ENCODE measurements around the gene ZNF710.

The ZNF710 gene

DNA sequence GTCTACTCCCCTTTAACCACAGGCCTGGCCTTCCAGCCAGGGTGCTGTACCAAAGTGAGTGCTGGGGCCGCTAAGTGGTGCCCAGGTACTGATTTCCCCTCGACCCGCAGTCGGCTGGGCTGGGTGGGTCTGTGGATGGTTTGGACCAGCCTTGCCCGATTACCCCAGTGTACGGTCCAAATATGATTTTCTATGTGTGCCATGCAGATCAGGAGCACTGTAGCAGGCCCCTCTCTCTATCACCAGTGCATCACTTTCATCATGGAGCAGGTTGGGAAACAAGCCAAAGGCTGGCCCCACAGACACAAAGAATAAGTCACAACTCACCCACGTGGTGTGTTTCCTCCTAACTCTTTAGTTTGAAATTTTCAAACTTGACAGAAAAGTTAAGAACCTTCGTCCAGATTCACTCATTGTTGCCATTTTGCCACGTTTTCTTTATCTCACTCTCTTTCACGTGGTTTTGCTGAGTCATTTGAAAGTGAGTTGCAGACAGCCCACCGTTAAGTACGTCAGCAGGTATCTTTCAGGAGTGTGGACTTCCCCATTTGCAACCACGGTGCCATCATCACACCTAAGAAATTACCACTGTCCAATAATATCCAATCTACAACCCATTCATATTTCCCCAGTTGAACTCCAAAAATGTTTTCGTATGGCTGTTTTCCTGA, 37.0 kb downstream of the ZNF710 start:
- DNase-seq (ENCODE audit: low read depth in 2 of 2): no peak

DNA sequence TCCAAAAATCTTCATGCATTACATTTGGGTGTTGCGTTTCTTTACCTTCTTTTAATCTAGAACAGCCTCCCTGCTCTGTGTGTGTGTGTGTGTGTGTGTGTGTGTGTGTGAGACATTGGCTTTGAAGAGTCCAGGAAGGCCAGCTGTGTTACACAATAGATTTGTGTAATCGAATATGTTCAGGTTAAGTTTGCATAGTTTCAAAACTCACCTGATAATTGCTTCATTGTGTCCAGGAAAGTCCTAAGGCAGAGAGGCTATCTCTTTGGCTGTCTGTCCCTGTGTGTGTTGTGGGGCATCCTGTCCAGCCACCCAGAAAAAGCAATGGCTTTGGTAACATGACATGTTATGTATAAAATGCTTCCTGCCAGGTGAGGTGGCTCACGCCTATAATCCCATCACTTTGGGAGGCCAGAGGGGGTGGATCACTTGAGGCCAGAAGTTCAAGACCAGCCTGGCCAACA, 37.5 kb downstream of the ZNF710 start:
- DNase-seq (ENCODE audit: low read depth in 2 of 2): no peak

DNA sequence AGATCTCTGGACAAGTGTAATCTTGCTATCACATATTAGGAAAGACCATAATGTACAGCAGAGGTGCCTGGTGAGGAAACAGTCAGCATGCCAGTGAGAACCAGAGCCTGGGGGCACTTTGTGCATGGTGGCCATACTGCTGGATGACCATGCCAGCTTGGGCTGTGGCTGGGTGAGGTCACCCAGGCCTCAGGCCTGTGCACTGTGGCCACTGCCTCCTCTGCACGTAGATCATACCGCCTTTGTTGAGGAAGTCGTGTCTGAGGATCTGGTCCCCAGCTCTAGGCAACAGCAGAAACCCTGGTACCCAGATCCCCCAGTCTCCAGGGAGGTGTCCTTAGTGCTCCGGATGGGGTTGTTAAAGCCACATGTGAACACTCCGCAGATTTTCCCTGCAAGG, 38.9 kb downstream of the ZNF710 start:
- no peak for DNase-seq (ENCODE audit: low read depth in 2 of 2)

DNA sequence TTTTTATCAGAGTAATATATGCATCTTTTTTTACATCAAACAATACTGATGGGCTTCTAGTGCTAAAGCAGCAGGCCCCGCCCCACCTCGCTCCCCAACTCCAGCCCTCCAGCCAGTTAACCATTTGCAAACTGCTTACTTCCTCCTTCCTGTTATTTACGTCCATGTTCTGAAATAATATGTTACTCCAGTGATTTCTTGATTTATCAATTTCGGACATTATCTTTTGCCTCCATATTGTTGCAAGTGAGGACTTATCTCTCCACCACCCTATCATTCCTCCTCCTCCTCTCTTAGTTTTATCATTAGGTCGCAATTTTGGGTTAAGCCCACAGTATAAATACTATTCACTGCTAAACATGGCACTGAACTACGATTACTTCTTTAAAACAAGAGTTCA, 39.5 kb downstream of the ZNF710 start:
- no peak for DNase-seq (ENCODE audit: low read depth in 2 of 2)

DNA sequence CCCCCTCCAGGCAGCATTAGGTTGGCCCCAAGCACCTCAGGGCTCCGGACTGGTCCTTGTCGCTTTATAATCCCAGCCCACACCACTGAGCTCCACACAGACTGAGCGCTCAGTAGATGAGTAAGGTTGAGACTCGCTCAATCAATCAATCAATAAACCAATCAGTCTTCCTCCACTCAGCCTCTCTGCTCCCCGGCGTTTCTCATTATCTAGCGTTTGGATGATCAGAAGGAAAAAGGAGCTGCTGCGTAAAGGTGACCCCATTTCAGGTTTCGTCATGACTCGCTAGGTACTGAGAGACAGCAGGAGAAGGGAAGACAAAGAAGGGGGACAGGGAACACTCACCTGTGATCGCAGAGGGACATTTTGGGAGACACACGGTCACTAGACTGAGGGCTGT, 41.2 kb downstream of the ZNF710 start:
- no peak for DNase-seq (ENCODE audit: low read depth in 2 of 2)

DNA sequence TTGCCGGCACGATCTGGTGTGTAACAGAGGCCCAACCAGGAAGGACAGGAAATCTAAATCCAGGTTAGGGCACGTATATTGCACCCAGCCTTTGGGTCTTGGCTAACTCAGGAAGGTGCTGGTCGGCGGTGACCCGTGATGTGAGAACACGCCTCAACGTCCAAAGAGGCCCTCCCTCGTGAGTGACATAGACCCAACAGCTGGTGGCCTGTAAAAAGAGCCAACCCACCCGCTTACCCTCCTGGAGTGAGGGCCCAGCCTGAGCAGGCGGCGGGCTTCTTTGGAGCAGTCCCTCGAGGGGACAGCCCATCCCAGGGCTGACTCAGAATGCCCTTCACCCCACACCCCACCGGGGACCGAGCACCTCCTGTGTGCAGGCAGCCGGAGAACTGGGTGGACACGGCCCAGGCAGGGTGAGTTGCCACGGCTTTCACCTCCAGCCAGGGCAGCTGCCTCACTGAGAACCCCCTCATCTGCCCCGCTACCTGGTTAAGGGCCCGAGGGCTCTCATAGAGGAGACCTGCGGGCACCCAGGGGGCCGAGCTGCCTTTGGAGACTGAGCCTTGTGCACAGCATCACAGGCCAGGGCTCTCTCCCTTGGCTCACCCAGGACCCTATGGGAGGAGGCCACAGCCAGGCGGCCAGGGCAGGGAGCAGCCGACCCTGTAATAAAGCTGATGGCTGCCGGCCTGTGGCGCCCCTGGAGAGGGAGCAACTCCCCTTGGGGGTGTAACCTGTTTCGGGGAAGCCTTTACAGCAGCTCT, 41.8 kb downstream of the ZNF710 start:
- no peak for DNase-seq (ENCODE audit: low read depth in 2 of 2)

DNA sequence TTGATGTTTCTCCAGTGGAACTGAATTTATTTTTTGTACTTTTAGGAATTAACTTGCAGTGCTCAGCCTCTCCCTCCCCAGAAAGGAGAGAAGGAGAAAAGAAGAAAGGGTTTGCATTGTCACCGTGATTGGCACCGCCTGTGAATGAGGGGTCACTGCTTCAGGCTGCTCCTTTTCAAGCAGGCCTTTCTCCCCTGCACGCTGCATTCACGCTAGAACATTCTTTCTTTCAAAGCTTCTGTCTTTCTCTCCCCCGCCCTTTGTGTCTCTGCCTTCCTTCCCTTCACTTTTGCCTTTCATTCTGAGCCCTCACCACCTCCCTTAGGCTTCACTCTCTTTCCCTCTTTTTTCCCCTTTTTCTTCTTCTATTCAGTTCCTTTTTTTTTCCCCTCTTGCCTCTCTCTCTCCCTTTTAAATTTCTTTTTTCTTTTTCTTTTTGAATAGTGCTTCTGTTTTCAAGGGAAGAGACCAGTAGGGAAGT, 42.4 kb downstream of the ZNF710 start:
- DNase-seq (ENCODE audit: low read depth in 2 of 2): no peak

DNA sequence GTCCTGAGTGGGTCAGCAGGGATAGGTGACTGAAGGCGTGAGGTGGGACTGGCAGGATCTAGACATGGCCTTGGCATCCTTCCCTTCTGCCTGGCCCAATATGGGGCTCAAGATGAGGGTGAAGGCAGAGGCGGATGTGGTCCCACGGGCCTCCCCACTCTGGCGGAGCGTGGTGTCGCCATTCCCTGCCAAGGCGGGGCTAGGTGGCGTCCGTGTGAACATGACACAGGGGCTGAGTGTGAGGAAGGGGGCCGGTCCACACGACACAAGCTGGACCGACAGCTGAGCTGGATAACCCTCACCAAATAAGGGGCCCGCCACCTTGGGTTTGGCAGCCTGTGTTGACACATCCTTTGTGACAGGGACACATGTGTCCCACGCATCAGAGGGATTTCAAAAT, 43.1 kb downstream of the ZNF710 start:
- no peak for DNase-seq (ENCODE audit: low read depth in 2 of 2)

DNA sequence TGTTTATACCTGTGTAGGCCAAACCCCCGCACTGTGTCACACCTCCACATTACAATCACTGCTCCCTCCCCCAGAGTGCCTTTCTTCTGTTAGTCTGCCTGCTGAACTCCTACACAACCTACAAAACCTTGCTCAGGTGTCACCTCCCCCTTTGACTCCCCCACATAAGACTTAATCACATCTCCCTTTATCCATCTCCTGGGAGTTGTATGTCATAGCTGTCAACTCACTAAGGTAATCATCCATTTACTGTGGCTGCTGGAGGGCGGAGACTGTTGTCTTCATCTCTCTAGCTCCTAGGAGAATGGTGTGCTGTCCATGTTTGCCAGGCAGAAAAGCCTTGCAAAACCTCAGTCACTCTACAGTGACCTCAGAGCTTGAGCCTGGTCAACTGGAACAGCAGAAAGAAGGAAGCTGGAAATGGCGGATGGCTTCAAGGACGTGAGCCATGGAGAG, 43.8 kb downstream of the ZNF710 start:
- no peak for DNase-seq (ENCODE audit: low read depth in 2 of 2)

DNA sequence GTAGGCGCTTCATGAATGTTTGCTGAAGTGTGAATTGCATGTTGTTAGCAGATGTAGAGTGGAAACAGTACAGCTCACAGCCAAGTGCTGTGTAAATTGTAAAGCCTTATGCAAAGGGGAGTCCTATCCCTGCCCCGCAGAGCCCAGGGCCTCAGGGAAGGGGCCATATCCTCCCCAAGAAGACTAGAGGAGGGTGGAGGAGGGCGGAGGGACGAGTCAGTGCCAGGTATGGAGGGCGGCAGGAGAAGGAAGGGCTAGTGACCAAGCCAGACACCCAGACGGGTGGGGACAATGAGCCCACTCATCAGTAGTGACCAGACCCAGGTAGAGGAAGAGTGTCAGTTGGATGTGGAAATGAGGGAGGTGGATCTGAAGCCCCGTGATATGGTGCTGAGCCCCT, 45.2 kb downstream of the ZNF710 start:
- DNase-seq (ENCODE audit: low read depth in 2 of 2): no peak

DNA sequence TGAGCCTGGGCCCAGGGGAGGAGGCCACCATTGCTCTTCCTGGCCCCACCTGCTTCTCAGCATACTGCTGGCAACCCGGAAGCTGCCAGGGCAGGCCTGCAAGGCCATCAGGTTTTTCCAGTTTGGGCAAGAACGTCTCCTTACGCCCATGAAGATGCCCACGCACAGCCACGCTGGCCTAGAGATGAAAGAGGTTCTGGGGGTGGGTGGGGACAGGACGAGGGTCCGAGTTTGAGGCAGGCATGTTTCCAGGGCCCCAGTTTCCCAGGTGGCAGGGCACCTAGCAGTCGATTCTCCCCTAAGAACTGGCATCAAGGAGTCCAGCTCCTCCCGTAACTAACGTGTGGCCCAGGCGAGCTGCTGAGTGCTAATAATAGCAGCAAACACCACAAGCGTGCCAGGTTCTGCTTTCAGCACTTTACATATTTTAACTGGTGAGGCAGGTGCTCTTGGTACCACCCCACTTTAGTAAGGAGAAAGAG, 45.8 kb downstream of the ZNF710 start:
- DNase-seq (ENCODE audit: low read depth in 2 of 2): no peak

DNA sequence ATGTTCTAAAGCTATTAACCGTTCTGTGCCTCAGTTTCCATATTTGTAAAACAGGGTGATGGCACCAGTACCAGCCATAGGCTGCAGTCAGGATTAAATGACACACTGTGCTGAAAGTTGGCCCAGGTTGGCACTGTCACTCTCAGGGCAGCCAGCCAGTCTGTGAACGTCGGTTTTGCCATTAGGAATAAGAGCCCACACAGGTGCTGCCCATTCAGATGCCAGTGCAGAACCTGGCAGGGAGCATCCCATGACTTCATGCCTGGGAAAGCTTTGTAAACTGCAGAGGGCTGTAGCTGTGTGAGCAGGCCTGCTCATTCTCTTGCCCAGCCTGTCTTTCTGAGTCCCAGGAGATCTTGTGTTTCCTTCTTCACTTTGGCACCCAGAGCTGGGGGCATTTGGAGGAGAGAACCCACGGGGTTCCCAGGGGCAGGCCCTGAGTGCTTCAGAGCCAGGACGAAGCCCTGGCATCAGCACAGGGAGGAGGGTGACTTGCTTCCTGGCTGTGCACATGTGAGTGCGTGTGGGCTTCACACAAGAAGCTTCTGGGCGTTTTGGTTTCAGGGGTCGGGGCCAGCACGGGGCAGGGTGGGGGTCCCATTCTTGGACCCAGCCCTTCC, 46.9 kb downstream of the ZNF710 start:
- DNase-seq (ENCODE audit: low read depth in 2 of 2): no peak

DNA sequence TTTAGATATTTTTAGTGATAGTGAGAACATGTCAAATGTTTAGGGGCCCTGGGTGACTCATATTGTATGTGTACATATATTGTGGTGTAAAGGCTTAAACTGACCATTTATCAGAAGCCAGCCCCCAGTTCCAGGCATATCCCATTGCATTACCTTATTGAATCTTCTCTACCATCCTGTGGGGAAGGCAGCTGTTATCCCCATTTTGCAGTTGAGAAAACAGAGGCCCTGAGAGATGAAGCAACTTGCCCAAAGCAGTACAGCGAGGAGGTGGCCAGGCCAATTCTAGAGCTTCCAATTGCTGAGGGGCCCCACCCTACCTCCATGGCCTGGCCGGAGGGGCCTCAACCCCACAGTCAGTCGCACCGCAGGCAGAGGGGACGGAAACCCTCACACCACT, 47.9 kb downstream of the ZNF710 start:
- no peak for DNase-seq (ENCODE audit: low read depth in 2 of 2)

DNA sequence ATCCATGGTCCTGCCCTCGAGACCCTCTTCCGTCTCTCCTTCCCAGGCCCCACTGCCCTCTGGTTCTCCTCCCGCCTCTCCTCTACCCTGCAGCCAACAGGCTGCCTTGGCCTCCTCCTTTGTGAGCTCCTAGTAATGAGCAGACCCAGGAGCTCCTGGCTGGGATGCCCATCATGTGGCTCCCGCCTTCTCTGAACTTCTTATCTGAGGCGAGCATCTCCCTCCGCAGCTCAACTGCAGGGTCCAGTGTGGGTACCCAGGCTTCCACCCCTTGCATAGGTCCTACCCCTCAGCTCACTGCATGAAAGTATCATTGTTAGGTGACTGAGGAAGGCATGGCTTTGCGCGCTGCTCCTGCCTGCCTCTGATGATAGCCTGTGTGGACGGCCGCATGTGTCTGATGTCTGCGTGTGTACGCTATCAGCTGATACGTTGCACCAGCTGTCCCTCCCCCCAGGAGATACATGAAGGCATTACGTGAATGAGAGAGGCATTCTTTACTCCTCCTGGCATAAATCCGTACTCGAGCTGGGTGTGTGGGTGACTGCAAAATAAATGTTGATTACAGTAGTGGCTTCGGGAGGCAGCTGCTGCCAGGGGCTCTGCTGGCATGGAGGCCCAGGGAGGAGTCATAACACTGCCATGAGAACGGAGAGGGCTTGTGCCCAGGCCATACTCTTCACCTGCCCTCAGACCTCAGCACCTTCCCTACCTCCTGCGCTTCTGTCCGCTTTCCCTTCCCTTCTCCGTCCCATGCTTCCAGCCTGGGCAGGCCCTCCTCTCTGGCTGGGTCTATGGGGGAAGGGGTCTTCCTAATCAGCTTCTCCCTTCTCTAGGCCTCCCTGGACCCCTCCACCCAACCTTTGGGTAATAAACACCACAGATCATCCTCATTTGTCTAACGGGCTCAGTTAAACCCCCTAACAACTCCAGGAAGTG, 48.8 kb downstream of the ZNF710 start:
- no peak for DNase-seq (ENCODE audit: low read depth in 2 of 2)

DNA sequence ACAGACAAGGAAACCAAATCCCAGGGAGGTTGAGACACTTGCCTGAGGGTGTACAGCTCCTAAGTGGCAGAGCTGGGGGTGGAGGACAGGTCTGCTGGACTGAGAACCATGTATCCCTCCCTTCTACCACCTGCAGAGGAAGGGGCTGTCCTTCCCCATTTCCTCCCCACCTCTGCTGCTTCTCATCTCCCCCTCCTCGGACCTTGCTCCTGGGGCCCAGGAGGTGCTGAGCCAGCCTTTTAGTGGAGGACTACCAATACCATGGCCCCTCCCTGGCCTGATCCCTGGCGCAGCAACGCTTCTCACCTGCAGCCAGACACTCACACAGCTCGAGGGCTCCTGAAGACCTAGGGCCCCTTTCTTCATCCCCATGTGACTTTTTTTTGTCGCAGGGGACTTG, 50.8 kb downstream of the ZNF710 start:
- no peak for DNase-seq (ENCODE audit: low read depth in 2 of 2)

DNA sequence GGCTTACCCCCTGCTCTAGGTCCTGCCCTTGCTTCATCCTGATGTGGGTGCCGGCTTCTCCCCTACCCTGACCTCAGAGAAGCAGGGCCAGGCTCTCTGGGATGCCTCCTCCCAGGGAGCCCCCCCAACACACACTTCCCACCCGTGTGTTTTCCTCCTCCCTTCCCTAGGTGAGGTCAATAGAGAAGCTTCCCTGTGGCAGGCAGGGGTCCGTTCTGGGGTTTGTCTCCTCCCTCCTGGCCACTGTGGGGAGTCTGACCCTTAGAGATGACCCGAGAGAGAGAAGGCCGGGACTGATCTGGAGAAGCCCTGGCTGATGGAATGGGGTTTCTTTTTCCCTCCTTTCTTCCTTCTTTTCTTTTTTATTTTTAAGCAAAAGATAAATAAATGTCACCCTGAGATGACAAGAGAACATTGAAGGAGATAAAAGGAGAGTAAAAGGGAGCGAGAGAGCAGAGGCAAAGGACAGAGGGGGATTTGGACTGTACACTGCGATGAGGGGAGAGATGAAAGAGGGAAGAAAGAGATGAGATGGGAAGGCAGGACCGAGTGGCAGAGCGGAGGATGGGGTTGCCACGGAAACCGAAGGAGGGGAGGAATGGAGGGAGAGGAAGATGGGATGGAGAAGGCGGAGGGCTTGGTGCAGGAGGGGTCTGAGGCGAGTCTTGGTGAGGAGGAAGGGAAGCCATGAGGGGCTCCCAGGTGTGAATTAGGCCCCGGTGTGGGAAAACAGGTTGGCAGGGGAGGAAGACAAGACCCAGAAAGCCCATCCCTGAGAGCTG, 52.8 kb downstream of the ZNF710 start:
- no peak for DNase-seq (ENCODE audit: low read depth in 2 of 2)

DNA sequence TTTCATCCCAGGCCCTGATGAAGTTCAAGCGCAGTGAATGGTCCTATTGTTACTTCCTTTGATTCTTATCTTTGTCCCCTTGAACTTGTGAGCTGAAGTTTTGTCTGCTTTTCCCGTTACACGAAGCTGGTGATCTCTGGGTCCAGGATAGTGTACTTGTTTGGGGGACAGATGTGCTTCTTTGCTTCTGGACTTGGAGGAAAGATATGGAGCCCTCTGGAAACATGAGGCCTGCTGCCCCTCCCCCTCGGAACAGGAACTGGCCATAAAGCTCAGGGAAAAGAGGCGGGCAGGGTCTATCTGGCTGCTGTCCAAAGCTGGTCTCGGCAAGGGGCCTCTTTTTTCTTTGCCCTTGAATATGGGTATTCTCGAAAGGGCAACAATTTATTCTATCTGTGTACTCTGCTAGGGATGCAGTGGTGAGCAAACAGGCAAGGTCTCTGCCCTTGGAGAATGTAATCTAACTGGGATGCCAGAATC, 53.5 kb downstream of the ZNF710 start:
- no peak for DNase-seq (ENCODE audit: low read depth in 2 of 2)

DNA sequence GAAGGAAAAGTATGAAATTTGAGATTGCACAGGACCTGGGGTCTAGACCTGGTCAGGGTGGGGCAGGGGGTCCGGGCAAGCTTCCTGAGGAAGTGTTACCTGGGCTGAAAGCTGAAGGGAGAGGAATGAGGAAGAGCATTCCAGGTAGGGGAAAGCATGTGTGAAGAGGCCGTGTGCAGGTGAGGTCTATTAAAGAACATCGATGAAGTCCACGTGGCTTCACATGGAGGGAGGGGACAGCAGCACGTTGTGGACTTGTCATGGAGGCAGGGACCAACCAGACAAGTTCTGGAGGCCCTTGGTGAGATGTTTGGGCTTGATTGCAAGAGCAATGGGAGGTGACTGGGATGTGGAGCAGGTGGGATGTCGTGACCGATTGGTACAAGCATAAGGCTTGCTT, 54.1 kb downstream of the ZNF710 start:
- DNase-seq (ENCODE audit: low read depth in 2 of 2): no peak

DNA sequence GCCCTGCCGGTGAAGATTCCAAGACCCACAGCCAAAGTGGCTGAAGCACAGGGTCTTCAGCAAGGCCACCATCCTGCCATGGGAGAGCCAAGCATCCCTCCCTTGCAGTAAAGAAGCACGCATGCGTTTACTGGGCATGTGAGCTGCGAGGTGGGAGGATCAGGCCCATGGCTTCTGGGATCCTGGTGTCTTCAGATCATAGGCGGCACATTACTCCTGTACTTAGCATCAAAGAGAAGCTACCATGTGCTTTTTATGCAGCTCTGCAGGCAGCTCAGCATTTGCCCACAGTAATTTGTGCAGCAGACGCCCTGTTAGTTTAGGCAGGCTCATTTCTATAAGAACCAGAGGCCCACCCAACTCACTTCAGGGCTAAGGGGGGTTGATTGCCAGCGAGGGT, 55.4 kb downstream of the ZNF710 start:
- no peak for DNase-seq (ENCODE audit: low read depth in 2 of 2)

DNA sequence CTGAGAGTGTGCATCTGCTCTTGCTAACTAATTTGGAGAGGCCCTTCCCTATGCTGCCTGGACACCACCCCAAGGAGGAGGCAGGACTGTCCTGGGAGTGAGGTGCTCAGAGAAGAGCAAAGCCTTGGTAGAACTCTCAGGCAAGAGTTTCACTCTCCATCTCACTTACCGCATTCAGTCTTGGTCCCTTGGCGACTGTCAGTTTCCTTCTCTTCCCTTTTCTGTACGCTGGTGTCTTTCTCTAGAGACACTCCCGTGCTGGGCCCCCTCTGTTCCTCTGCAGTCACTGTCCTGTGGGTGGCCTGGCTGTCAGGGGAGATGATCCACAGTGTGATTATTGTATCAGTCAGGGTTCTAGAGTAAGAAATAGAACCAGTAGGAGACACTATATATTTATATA, 57.2 kb downstream of the ZNF710 start:
- DNase-seq (ENCODE audit: low read depth in 2 of 2): no peak

DNA sequence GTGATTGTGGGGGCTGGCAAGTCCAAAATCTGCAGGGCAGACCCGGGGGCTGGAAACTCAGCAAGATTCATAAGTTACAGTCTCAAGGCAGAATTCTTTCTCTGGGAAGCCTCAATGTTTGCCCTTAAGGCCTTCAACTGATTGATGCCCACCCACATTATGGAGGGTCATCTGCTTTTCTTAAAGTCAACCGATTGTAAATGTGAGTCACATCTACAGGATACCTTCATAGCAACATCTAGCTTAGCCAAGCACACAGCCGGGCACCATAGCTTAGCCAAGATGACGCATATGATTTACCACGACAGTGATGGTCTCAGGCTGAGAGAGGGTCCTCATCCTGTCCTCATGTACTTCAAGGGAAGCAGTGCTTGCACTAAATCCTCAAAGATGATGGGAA, 57.7 kb downstream of the ZNF710 start:
- no peak for DNase-seq (ENCODE audit: low read depth in 2 of 2)

Measured in stimulated activated CD8-positive, alpha-beta memory T cell treated with anti-CD3 and anti-CD28 coated beads, Interleukin-7, amount 100 ng/mL, for 1 hour (primary cell).